ENCODE results near the gene ATP10A.

DNA sequence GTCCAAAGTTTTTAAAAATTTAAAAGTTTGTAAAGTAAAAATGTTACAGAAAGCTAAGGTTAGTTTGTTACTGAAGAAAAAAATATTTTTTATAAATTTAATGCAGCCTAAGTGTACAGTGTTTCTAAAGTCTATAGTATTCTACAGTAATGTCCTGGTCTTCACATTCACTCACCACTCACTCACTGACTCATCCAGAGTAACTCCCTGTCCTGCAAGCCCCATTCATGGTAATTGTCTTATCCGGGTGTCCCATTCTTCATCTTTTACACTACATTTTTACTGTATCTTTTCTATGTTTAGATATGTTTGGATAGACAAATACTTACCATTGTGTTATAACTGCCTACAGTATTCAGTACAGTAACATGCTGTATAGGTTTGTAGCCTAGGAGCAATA lies 36.7 kb upstream of the ATP10A start:
- TF ChIP-seq, protein P1, sequence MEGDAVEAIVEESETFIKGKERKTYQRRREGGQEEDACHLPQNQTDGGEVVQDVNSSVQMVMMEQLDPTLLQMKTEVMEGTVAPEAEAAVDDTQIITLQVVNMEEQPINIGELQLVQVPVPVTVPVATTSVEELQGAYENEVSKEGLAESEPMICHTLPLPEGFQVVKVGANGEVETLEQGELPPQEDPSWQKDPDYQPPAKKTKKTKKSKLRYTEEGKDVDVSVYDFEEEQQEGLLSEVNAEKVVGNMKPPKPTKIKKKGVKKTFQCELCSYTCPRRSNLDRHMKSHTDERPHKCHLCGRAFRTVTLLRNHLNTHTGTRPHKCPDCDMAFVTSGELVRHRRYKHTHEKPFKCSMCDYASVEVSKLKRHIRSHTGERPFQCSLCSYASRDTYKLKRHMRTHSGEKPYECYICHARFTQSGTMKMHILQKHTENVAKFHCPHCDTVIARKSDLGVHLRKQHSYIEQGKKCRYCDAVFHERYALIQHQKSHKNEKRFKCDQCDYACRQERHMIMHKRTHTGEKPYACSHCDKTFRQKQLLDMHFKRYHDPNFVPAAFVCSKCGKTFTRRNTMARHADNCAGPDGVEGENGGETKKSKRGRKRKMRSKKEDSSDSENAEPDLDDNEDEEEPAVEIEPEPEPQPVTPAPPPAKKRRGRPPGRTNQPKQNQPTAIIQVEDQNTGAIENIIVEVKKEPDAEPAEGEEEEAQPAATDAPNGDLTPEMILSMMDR (IDR thresholded peaks at IDR 0.05; ENCODE audit: low read length) = no peak
- no peak for TF ChIP-seq EZH2 (IDR thresholded peaks at IDR 0.05; ENCODE audit: borderline replicate concordance, low read length)
